Measurements from ENCODE around the gene MYBPC3.

The MYBPC3 gene

DNA sequence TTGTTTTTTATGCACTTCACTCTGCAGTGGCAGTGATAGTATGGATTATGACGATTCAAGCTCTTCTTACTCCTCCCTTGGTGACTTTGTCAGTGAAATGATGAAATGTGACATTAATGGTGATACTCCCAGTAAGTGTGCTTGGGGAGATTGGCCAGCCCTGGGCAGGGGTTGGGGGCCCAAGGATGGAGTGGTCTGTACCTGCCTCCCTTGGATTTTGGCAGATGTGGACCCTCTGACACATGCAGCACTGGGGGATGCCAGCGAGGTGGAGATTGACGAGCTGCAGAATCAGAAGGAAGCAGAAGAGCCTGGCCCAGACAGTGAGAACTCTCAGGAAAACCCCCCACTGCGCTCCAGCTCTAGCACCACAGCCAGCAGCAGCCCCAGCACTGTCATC, 68.4 kb downstream of the MYBPC3 start:
- no peak for DNase-seq (ENCODE audit: low read depth)
- H3K4me3 ChIP-seq (ENCODE audit: low read depth, low read length), result no peak overlapping the region
- TF ChIP-seq, protein P1, sequence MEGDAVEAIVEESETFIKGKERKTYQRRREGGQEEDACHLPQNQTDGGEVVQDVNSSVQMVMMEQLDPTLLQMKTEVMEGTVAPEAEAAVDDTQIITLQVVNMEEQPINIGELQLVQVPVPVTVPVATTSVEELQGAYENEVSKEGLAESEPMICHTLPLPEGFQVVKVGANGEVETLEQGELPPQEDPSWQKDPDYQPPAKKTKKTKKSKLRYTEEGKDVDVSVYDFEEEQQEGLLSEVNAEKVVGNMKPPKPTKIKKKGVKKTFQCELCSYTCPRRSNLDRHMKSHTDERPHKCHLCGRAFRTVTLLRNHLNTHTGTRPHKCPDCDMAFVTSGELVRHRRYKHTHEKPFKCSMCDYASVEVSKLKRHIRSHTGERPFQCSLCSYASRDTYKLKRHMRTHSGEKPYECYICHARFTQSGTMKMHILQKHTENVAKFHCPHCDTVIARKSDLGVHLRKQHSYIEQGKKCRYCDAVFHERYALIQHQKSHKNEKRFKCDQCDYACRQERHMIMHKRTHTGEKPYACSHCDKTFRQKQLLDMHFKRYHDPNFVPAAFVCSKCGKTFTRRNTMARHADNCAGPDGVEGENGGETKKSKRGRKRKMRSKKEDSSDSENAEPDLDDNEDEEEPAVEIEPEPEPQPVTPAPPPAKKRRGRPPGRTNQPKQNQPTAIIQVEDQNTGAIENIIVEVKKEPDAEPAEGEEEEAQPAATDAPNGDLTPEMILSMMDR (IDR thresholded peaks at IDR 0.05; ENCODE audit: insufficient read depth, low read depth, low read length, missing control alignments), result no peak

DNA sequence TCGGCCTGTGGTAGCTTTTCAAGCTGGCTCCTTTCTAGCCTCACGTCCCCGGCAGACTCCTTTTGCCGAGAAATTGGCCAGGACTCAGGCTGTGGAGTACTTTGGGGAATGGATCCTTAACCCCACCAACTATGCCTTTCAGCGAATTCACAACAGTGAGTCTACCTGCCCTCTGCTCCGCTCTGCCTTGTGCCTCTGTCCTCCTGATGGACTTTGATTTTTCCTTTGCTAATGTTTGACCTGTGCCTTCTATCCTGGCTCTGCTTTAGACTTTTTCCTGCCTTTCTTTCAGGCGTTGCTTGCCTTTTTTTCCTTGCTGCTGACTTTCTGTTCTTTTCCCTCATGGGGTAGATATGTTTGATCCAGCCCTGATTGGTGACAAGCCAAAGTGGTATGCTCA, 70.0 kb downstream of the MYBPC3 start:
- DNase-seq (ENCODE audit: low read depth), result no peak
- TF ChIP-seq, protein P1 (IDR thresholded peaks at IDR 0.05; ENCODE audit: insufficient read depth, low read depth, low read length, missing control alignments), result no peak
- no peak overlapping the region for H3K4me3 ChIP-seq (ENCODE audit: low read depth, low read length)
